KMS-11 (cell line): Measurements from ENCODE around the gene PTPRJ.
"Not testable (repeated sequence)": the region's sequence is repeated elsewhere in the genome, so short reads cannot be mapped to it uniquely, and the experiment has no call there.

Experiments
- H2AFZ ChIP-seq: fragments of 200-600 bp; sonication (generic); 2 replicates; pipeline ENCODE4 v1.6.1; 2016; ENCODE audit warnings: antibody characterized with exemption, mixed run types, low read depth
- H3K27ac ChIP-seq: fragments of 200-600 bp; sonication (generic); 2 replicates; pipeline ENCODE4 v1.6.1; 2016; ENCODE audit warnings: mild to moderate bottlenecking, mixed run types
- H3K27me3 ChIP-seq: fragments of 200-600 bp; sonication (generic); 2 replicates; pipeline ENCODE4 v1.6.1; 2017; ENCODE audit warnings: mild to moderate bottlenecking, low read depth, mixed run types, moderate library complexity; ENCODE audit not compliant: insufficient read depth
- H3K36me3 ChIP-seq: fragments of 200-600 bp; sonication (generic); 2 replicates; pipeline ENCODE4 v1.6.1; 2017; ENCODE audit warnings: mild to moderate bottlenecking, mixed run types; ENCODE audit not compliant: insufficient read depth
- H3K4me1 ChIP-seq: fragments of 200-600 bp; sonication (generic); 2 replicates; pipeline ENCODE4 v1.6.1; 2016; ENCODE audit warnings: mild to moderate bottlenecking, low read depth, mixed run types; ENCODE audit not compliant: poor library complexity, severe bottlenecking
- H3K4me2 ChIP-seq: fragments of 200-600 bp; sonication (generic); 2 replicates; pipeline ENCODE4 v1.7.0; 2016; ENCODE audit warnings: mild to moderate bottlenecking, mixed run types
- H3K4me3 ChIP-seq: fragments of 200-600 bp; sonication (generic); IDR thresholded peaks from 2 replicates; pipeline ENCODE4 v1.6.1; 2017; ENCODE audit warnings: low read depth, low read length, mixed read lengths; ENCODE audit not compliant: insufficient read depth
- H3K79me2 ChIP-seq: fragments of 200-600 bp; sonication (generic); 2 replicates; pipeline ENCODE4 v1.6.1; 2016; ENCODE audit warnings: low read depth, mixed run types; ENCODE audit not compliant: insufficient read depth
- H3K9ac ChIP-seq: fragments of 200-600 bp; sonication (generic); 2 replicates; pipeline ENCODE4 v1.6.1; 2016; ENCODE audit warnings: mild to moderate bottlenecking, mixed run types
- H4K20me1 ChIP-seq: fragments of 200-600 bp; sonication (generic); 2 replicates; pipeline ENCODE4 v1.6.1; 2016; ENCODE audit warnings: mild to moderate bottlenecking, mixed run types; ENCODE audit not compliant: insufficient read depth
- TF ChIP-seq, protein P1 (sequence below): fragments of 200-600 bp; sonication (generic); conservative IDR thresholded peaks from 2 replicates; pipeline ENCODE4 v1.6.1; 2017; ENCODE audit warnings: low read depth, mild to moderate bottlenecking, antibody characterized with exemption, low read length, moderate library complexity, mixed read lengths

Gene PTPRJ

DNA sequence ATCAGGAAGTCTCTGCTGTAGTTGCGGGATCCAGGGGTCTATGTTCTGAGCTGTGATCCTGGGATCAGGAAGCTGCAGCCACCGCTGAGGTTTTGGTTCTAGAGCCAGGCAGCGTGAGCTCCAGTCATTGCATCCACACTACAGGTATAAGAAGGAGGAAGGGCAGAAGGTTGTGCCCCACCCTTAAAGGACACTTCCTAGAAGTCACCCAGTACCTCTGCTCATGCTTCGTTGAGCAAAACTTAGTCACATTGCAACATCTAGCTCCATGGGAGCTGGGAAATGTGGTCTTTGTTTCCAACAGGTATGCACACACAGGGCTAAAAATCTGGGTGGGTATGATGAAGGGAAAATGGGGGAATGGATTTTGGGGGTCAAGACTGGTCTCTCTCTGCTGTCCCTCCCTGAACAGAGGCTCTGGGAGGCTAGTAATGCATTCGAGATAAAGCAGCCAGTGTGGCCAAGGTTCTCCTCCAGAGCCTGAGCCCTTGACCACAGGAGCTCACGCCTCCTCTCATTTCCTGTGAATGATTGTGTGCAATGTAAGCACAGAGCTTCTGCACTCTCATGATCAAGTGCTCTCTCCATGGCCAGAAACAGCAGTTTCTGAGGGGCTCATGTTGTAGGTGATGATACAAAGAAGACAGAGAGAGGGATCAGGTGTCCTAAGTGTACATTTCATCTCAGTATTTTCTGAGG is 149.5 kb downstream of the PTPRJ start:
- Histone ChIP-seq H3K4me2 (no peak overlapping the region), H4K20me1 (no peaks in the 10 kb centered on the region), H3K4me1 (no peaks in the 10 kb centered on the region), H3K9ac (no peak overlapping the region), H3K79me2 (no peaks in the 10 kb centered on the region), H3K27ac (no peak overlapping the region), H3K27me3 (no peaks in the 10 kb centered on the region), H3K36me3 (no peaks in the 10 kb centered on the region), H2AFZ (no peak overlapping the region), H3K4me3 (no peak overlapping the region)
- TF ChIP-seq, protein P1, sequence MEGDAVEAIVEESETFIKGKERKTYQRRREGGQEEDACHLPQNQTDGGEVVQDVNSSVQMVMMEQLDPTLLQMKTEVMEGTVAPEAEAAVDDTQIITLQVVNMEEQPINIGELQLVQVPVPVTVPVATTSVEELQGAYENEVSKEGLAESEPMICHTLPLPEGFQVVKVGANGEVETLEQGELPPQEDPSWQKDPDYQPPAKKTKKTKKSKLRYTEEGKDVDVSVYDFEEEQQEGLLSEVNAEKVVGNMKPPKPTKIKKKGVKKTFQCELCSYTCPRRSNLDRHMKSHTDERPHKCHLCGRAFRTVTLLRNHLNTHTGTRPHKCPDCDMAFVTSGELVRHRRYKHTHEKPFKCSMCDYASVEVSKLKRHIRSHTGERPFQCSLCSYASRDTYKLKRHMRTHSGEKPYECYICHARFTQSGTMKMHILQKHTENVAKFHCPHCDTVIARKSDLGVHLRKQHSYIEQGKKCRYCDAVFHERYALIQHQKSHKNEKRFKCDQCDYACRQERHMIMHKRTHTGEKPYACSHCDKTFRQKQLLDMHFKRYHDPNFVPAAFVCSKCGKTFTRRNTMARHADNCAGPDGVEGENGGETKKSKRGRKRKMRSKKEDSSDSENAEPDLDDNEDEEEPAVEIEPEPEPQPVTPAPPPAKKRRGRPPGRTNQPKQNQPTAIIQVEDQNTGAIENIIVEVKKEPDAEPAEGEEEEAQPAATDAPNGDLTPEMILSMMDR, result no peak

DNA sequence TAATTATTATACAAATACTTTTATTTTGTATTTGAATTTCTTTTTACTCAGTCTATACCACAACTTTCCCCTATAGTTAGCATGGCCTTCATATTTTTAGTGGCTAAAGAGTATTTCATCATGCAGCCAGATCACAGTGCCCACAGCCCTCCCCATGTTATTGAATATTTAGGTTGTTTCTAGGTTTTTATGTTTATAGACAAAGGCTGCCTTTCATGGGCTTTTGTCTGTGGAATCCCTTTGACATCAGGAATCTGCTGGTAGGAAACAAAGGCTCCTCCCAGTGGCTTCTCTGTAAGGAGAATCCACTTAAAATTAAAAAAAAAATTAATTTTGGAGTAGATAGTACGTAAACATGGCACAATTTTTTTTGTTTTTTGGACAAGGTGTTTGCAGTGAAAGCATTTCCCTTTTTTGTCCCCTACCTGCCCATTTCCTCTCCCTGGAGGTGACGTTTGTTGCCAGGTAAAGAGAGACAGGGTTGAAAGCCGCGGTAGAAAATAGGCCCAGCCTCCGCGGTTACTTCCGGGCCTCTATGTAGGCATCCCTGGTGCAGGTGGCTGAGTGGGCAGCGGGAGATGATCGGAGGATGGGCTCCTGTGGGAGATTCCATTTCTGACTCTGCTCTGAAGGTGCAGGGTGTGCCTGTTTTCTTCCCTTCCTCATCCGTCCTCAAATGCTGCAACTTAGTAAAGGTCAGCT is 154.0 kb downstream of the PTPRJ start:
- Histone ChIP-seq H3K36me3 (no peaks in the 10 kb centered on the region), H3K79me2 (no peaks in the 10 kb centered on the region), H4K20me1 (no peaks in the 10 kb centered on the region), H3K9ac (no peak overlapping the region), H3K4me1 (no peaks in the 10 kb centered on the region), H3K27me3 (no peaks in the 10 kb centered on the region), H3K4me2 (no peak overlapping the region), H3K27ac (no peak overlapping the region), H3K4me3 (no peak overlapping the region), H2AFZ (no peak overlapping the region)
- TF ChIP-seq, protein P1, result no peak

DNA sequence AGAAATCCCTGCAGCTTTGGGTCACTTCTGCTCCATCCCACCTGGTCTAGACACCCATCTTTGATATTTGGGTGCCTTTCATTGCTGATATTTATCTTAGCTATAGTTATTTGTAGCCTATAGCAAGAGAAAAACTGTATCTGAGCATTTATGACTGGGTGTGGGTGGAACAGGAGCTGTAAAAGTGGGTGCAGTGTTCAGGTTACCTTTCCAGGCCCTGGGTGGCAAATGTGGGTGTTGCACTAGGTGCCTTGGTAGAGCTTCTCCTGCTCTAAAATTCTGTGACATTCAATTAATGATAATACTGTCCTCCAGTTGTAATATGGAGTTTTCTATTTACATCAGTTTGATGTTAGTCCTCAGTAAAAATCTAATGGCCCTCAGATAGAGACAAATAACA is 157.9 kb downstream of the PTPRJ start:
- H3K27me3 ChIP-seq, result no peaks in the 10 kb centered on the region
- no peak overlapping the region for H3K4me2 ChIP-seq
- no peak overlapping the region for H2AFZ ChIP-seq
- TF ChIP-seq, protein P1, result no peak
- no peaks in the 10 kb centered on the region for H3K36me3 ChIP-seq
- H3K9ac ChIP-seq, result no peak overlapping the region
- H3K4me3 ChIP-seq, result no peak overlapping the region
- no peaks in the 10 kb centered on the region for H3K79me2 ChIP-seq
- no peak overlapping the region for H3K27ac ChIP-seq
- H3K4me1 ChIP-seq, result no peaks in the 10 kb centered on the region
- no peaks in the 10 kb centered on the region for H4K20me1 ChIP-seq

DNA sequence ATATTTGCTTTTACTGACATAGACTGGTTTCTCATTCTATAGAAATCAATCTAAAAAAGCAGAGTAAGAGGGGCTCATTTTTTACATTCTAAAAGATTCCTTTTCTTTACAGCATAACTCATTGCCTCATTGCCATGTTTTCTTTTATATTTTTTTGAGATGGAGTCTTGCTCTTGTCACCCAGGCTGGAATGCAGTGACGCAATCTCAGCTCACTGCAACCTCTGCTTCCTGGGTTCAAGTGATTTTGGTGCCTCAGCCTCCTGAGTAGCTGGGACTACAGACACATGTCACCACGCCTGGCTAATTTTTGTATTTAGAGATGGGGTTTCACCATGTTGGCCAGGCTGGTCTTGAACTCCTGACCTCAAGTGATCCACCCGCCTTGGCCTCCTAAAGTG is 159.5 kb downstream of the PTPRJ start:
- not testable (repeated sequence) for H3K36me3 ChIP-seq, H3K27me3 ChIP-seq, H3K9ac ChIP-seq, H3K4me2 ChIP-seq, H3K27ac ChIP-seq, H3K4me3 ChIP-seq, H3K4me1 ChIP-seq, H3K79me2 ChIP-seq, H4K20me1 ChIP-seq, H2AFZ ChIP-seq

DNA sequence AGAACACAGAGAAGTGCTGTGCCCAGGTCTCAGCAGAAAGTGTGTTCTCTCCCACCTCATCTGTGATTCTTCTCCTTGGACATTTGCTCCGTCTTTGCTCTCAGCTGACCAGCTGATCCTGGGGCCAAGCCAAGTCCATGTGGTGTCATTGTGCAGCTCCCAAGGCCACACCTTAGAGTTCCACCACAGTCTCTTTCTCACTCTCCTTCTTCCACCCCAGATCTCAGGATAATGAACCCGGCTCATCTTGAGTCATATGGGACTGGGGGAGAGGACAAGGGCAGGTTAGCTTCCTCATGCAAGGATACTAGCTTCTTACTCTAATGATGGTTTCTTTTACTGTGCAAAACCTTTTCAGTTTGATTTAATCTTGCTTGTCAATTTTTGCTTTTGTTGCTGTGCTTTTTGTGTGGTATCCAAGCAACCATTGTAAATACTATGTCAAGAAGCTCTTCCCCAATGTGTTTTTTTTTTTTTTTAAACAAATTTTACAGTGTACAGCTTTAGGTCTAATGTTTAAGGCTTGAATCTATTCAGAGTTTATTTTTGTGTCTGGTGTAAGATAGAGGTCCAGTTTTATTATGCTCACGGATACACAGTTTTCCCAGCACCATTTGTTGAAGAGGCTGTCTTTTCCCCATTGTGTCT is 161.2 kb downstream of the PTPRJ start:
- no peaks in the 10 kb centered on the region for H3K4me1 ChIP-seq
- no peaks in the 10 kb centered on the region for H3K27me3 ChIP-seq
- no peaks in the 10 kb centered on the region for H4K20me1 ChIP-seq
- no peak overlapping the region for H3K27ac ChIP-seq
- no peaks in the 10 kb centered on the region for H3K79me2 ChIP-seq
- H3K4me3 ChIP-seq, result no peak overlapping the region
- H3K36me3 ChIP-seq, result no peaks in the 10 kb centered on the region
- no peak overlapping the region for H3K9ac ChIP-seq
- no peak overlapping the region for H3K4me2 ChIP-seq
- no peak overlapping the region for H2AFZ ChIP-seq
- TF ChIP-seq, protein P1, result no peak
